ENCODE data around the gene DDX54.

The DDX54 gene

GRCh38 chr12:113169697-113170096 is 15.6 kb downstream of the DDX54 start:
- ChIA-PET POLR2A (no interaction called here), CTCF (no interaction called here)
- TF ChIP-seq L3MBTL2 (conservative IDR thresholded peaks at IDR 0.05) (no peak), ARNT (IDR thresholded peaks at IDR 0.05) (no peak), FOXA1 (IDR thresholded peaks at IDR 0.05) (no peak), PKNOX1 (IDR thresholded peaks at IDR 0.05) (no peak)
- no peak for DNase-seq (ENCODE audit: extremely low spot score)

DNA sequence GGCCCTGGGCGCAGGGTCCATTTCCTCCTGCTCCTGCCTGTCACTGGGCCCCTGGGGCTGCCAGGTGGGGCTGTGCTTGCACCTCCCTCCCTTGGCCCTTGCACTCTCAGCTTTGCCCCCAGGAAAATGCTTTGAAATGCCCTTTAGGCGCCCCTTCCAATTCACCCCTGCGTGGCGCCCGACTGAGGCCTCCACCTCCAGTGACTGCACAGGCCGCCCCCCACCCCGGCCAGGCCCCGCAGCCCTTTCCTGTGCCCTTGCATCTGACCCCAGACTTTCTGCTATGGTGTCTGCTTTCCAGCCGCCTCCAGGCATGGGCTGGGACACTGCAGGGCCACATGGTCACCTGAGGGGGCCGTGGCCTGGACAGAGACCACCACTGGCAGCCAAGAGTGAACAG is 17.4 kb downstream of the DDX54 start:
- TF ChIP-seq SUZ12 (IDR thresholded peaks at IDR 0.05) (no peak), CTBP1 (IDR thresholded peaks at IDR 0.05; ENCODE audit: borderline replicate concordance) (no peak), L3MBTL2 (conservative IDR thresholded peaks at IDR 0.05) (no peak), ZNF384 (IDR thresholded peaks at IDR 0.05) (no peak), FOXM1 (IDR thresholded peaks at IDR 0.05; ENCODE audit: borderline replicate concordance) (no peak)
- POLR2A ChIA-PET: no interaction called here
- CTCF ChIA-PET: no interaction called here

GRCh38 chr12:113165521-113166450 is 19.5 kb downstream of the DDX54 start:
- no peak for TF ChIP-seq ZNF384 (IDR thresholded peaks at IDR 0.05)
- TF ChIP-seq SP1 (IDR thresholded peaks at IDR 0.05): no peak
- TF ChIP-seq NFRKB (IDR thresholded peaks at IDR 0.05): no peak
- no peak for TF ChIP-seq ELF4 (IDR thresholded peaks at IDR 0.05)
- TF ChIP-seq L3MBTL2 (conservative IDR thresholded peaks at IDR 0.05): no peak
- no peak for TF ChIP-seq LEF1 (IDR thresholded peaks at IDR 0.05; ENCODE audit: borderline replicate concordance)
- TF ChIP-seq TARDBP (IDR thresholded peaks at IDR 0.05): no peak
- POLR2A ChIA-PET: interaction anchor here (1.0 kb wide), 1 partner anchor 20 kb away, joined by 4 read pairs; the partner anchor contains the start of genes DDX54 and RITA1
- DNase-seq (ENCODE audit: extremely low spot score): no peak
- CTCF ChIA-PET: interaction anchor here (0.7 to 0.8 kb wide), 2 partner anchors 9 to 124 kb away, joined by 3 read pairs; no protein-coding TSS in a partner anchor

More for the DNA sequence above, 17.4 kb downstream of the DDX54 start:
- DNase-seq (ENCODE audit: extremely low spot score): no peak

DNA sequence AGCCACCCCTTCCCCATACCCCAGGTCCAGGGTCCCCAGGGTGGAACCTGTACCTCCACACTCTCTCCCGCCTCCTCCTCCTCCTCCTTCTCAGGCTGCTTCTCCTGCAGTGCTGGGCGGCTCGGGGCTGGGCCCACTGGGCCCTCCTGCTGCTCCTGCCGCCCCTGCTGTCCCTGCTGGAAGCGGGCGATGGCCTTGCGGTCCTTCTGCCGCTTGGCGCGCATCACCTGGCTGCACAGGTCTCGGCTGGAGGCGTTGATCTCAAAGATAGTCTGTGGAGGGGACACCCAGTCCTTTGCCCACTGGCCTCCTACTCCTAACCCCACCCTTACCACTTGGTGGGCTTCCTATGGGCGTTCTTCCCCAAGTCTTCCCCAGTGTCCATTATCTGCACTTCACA is 21.3 kb downstream of the DDX54 start:
- ChIA-PET CTCF (no interaction called here), POLR2A (no interaction called here)
- TF ChIP-seq CTBP1 (IDR thresholded peaks at IDR 0.05; ENCODE audit: borderline replicate concordance) (no peak), L3MBTL2 (conservative IDR thresholded peaks at IDR 0.05) (no peak), FOXK2 (IDR thresholded peaks at IDR 0.05) (no peak), SP1 (IDR thresholded peaks at IDR 0.05) (no peak), ZNF384 (IDR thresholded peaks at IDR 0.05) (no peak), BHLHE40 (IDR thresholded peaks at IDR 0.05; ENCODE audit: borderline replicate concordance) (no peak), FOXM1 (IDR thresholded peaks at IDR 0.05; ENCODE audit: borderline replicate concordance) (no peak), LEF1 (IDR thresholded peaks at IDR 0.05; ENCODE audit: borderline replicate concordance) (no peak), TARDBP (IDR thresholded peaks at IDR 0.05) (no peak), SUZ12 (IDR thresholded peaks at IDR 0.05) (no peak), PKNOX1 (IDR thresholded peaks at IDR 0.05) (no peak)
- no peak for DNase-seq (ENCODE audit: extremely low spot score)

GRCh38 chr12:113163030-113163360 is 22.3 kb downstream of the DDX54 start:
- CTCF ChIA-PET: no interaction called here
- POLR2A ChIA-PET: interaction anchor here (1.1 kb wide), 1 partner anchor 22 kb away, joined by 3 read pairs; the partner anchor contains the start of genes DDX54 and RITA1
- no peak for DNase-seq (ENCODE audit: extremely low spot score)
- TF ChIP-seq HDGF (IDR thresholded peaks at IDR 0.05; ENCODE audit: borderline replicate concordance) (no peak), SP1 (IDR thresholded peaks at IDR 0.05) (no peak), FOXM1 (IDR thresholded peaks at IDR 0.05; ENCODE audit: borderline replicate concordance) (no peak), LEF1 (IDR thresholded peaks at IDR 0.05; ENCODE audit: borderline replicate concordance) (no peak), CTBP1 (IDR thresholded peaks at IDR 0.05; ENCODE audit: borderline replicate concordance) (no peak)

DNA sequence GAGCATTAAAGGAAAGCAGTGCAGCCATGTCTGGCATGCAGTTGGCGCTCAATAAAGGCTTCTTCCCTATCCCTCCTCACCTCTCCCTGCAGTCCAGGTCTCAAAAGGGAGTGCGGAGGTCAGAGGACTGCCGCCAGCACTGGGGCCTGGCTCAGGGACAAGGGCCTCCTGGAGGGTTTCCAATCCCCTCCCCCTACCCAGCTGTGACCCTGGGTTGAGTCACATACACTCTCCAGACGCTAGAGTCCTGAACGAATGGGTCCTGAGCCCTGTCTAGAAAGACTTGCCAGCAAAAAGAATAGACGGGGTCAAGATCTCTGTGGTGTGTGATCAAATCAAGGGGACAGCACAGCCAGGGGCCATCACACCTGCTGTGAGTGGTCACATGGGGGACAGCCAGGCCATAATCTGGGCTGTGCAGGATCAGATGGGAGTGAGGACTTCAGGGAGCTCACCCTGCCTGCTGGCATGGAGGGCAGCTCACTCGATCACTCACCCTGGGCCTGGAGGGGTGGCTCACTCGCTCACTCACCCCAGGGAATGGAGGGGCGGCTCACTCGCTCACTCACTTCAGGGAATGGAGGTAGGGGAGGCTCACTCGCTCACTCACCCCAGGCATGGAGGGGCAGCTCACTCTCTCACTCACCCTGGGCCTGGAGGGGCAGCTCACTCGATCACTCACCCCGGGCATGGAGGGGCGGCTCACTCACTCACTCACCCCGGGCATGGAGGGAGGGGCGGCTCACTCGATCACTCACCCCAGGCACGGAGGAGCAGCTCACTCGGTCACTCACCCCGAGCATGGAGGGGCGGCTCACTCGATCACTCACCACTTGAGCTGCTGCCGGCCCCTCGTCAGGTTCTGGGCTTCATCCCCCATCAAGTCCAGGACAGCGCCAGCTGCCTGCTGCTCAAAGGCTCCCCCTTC is 22.9 kb downstream of the DDX54 start:
- CTCF ChIA-PET: no interaction called here
- POLR2A ChIA-PET: interaction anchor here (1.1 kb wide), 2 partner anchors 22 to 23 kb away, joined by 3 to 5 read pairs; partner anchors contain the start of genes DDX54 and RITA1
- TF ChIP-seq NFRKB (IDR thresholded peaks at IDR 0.05): no peak
- no peak for TF ChIP-seq HDGF (IDR thresholded peaks at IDR 0.05; ENCODE audit: borderline replicate concordance)
- no peak for TF ChIP-seq ELF4 (IDR thresholded peaks at IDR 0.05)
- no peak for TF ChIP-seq FOXK2 (IDR thresholded peaks at IDR 0.05)
- TF ChIP-seq L3MBTL2 (conservative IDR thresholded peaks at IDR 0.05): no peak
- TF ChIP-seq FOXM1 (IDR thresholded peaks at IDR 0.05; ENCODE audit: borderline replicate concordance): no peak
- TF ChIP-seq ZNF384 (IDR thresholded peaks at IDR 0.05): no peak
- TF ChIP-seq CTBP1 (IDR thresholded peaks at IDR 0.05; ENCODE audit: borderline replicate concordance): no peak
- TF ChIP-seq ARNT (IDR thresholded peaks at IDR 0.05): no peak
- no peak for TF ChIP-seq FOXA1 (IDR thresholded peaks at IDR 0.05)
- no peak for DNase-seq (ENCODE audit: extremely low spot score)
